ENCODE data around the gene MAPK8IP2.

DNA sequence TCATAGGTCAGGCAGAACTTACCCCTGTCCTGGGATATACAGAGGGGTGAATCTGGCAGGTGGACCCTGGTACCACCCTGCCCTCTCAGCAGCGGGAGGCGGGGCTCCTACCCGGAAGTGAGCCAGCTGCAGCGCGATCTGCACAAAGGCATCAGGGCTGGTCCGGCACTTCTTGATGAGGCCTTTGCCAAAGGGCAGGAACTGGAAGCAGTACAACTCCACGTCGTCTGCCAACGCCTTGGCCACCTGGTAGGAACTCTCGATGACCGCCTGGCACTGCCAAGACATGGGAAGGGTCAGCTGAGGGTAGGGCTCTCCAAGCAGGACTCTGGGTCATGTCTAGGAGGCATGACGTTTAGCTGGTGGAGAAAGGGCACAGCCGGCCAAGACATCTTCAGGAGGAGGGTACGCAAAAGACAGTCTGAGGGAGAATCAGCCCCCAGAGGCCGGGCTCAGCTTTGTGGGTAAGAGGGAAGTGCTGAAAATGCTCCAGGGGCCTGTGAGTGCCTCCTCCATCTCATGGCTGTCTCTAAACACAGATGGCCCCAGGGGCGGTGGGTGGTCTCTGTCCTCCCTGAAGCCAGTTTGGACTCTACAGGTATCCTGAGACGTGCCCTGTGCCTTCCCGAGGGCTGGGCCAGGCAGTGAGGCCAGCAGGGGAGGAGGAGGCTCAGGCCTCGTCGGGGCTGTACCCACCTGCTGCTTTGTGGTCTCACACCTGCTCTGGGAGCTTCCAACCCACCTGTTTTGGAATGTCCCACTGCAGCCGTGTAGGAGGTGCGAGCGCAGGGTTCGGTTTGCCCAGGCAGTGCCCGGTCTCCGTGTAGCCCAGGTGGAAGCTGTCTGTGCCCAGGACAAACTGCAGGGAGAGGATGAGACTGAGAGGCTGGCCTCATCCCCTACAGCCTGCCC lies 29.1 kb upstream of the MAPK8IP2 start:
- TF ChIP-seq CTCF (IDR thresholded peaks at IDR 0.05 in 2 of 3, conservative IDR thresholded peaks at IDR 0.05 in 1 of 3; ENCODE audit: control insufficient read depth in 2 of 3, extremely low read depth in 1 of 3, insufficient read depth in 1 of 3, low read depth in 3 of 3, low read length in 3 of 3) (no peak), ZSCAN29 (IDR thresholded peaks at IDR 0.05) (no peak), FOXM1 (IDR thresholded peaks at IDR 0.05; ENCODE audit: low read depth, low read length) (no peak), TAF1 (IDR thresholded peaks at IDR 0.05; ENCODE audit: borderline replicate concordance, low read depth, low read length) (no peak), MXI1 (IDR thresholded peaks at IDR 0.05; ENCODE audit: low read depth, low read length) (no peak), FOS (IDR thresholded peaks at IDR 0.05; ENCODE audit: borderline replicate concordance, extremely low read depth, insufficient read length) (no peak), EZH2 (IDR thresholded peaks at IDR 0.05; ENCODE audit: borderline replicate concordance, control insufficient read depth, low read depth, low read length) (no peak), POLR2AphosphoS5 (IDR thresholded peaks at IDR 0.05; ENCODE audit: low read length) (no peak), ATF2 (IDR thresholded peaks at IDR 0.05; ENCODE audit: low read length) (no peak), STAT1 (conservative IDR thresholded peaks at IDR 0.05) (no peak), SP1 (IDR thresholded peaks at IDR 0.05; ENCODE audit: low read depth, low read length) (no peak), EGR1 (IDR thresholded peaks at IDR 0.05; ENCODE audit: borderline replicate concordance in 1 of 2, low read depth in 2 of 2, low read length in 2 of 2) (no peak), POLR2A (IDR thresholded peaks at IDR 0.05; ENCODE audit: low read depth, low read length) (no peak)
- TF ChIP-seq, protein P1, sequence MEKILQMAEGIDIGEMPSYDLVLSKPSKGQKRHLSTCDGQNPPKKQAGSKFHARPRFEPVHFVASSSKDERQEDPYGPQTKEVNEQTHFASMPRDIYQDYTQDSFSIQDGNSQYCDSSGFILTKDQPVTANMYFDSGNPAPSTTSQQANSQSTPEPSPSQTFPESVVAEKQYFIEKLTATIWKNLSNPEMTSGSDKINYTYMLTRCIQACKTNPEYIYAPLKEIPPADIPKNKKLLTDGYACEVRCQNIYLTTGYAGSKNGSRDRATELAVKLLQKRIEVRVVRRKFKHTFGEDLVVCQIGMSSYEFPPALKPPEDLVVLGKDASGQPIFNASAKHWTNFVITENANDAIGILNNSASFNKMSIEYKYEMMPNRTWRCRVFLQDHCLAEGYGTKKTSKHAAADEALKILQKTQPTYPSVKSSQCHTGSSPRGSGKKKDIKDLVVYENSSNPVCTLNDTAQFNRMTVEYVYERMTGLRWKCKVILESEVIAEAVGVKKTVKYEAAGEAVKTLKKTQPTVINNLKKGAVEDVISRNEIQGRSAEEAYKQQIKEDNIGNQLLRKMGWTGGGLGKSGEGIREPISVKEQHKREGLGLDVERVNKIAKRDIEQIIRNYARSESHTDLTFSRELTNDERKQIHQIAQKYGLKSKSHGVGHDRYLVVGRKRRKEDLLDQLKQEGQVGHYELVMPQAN (conservative IDR thresholded peaks at IDR 0.05): no peak
